NCI-H2196 (cell line): Measurements from ENCODE around the gene TAF4.
"Not testable (repeated sequence)": the region's sequence is repeated elsewhere in the genome, so short reads cannot be mapped to it uniquely, and the experiment has no call there.

Experiments
- DNase-seq: peaks from one replicate; lab custom pipeline; 2025; ENCODE audit not compliant: unreplicated experiment; lab: John Stamatoyannopoulos, UW

The TAF4 gene

GRCh38 chr20:62056975-62057374 is 8.7 kb downstream of the TAF4 start:
- no peak for DNase-seq

GRCh38 chr20:62056377-62056776 is 9.3 kb downstream of the TAF4 start:
- no peak for DNase-seq

- DNase-seq, result not testable (repeated sequence)
Observed at GRCh38 chr20:62055862-62056115, 9.9 kb downstream of the TAF4 start.

GRCh38 chr20:62055106-62055861 is 10.4 kb downstream of the TAF4 start:
- no peak for DNase-seq

GRCh38 chr20:62054451-62054953 is 11.2 kb downstream of the TAF4 start:
- no peak for DNase-seq

- no peak for DNase-seq
Observed at GRCh38 chr20:62053465-62054196, 12.1 kb downstream of the TAF4 start.

GRCh38 chr20:62052842-62053464 is 12.7 kb downstream of the TAF4 start:
- DNase-seq, result no peak

GRCh38 chr20:62052336-62052841 is 13.3 kb downstream of the TAF4 start:
- no peak for DNase-seq

- no peak for DNase-seq
Observed at GRCh38 chr20:62051546-62052255, 14.0 kb downstream of the TAF4 start.

GRCh38 chr20:62051144-62051543 is 14.5 kb downstream of the TAF4 start:
- no peak for DNase-seq

GRCh38 chr20:62050166-62051120 is 15.2 kb downstream of the TAF4 start:
- no peak for DNase-seq

- no peak for DNase-seq
Observed at GRCh38 chr20:62049342-62050165, 16.1 kb downstream of the TAF4 start.

GRCh38 chr20:62048821-62049291 is 16.8 kb downstream of the TAF4 start:
- no peak for DNase-seq

- no peak for DNase-seq
Observed at GRCh38 chr20:62048346-62048761, 17.3 kb downstream of the TAF4 start.

- DNase-seq, result no peak
Observed at GRCh38 chr20:62047666-62048345, 17.9 kb downstream of the TAF4 start.

- DNase-seq, result no peak
Observed at GRCh38 chr20:62046431-62046830, 19.2 kb downstream of the TAF4 start.

GRCh38 chr20:62045529-62046285 is 20.0 kb downstream of the TAF4 start:
- no peak for DNase-seq

- no peak for DNase-seq
Observed at GRCh38 chr20:62045118-62045517, 20.6 kb downstream of the TAF4 start.
